DND-41 (cell line): ENCODE data around the gene ZNF217.
A peak's percentile ranks its signal among the peaks of the same experiment; 100 is the strongest.
"Not testable (repeated sequence)": the region's sequence is repeated elsewhere in the genome, so short reads cannot be mapped to it uniquely, and the experiment has no call there.

Source experiments
- ATAC-seq: fragments of 200-7000 bp; cut with Tn5 transposase; 3 replicates; pipeline ENCODE4 v1.9.1; 2021; ENCODE audit warnings: low read depth; ENCODE audit not compliant: insufficient read depth
- DNase-seq: peaks from one replicate; pipeline ENCODE4 v3.0.0-alpha.2; 2020
- H2AFZ ChIP-seq: 2 replicates; pipeline ENCODE4 v1.6.0; 2012; ENCODE audit warnings: low read depth, low read length
- H3K27ac ChIP-seq: 2 replicates; pipeline ENCODE4 v1.5.1; 2012; ENCODE audit warnings: low read length, inconsistent platforms
- H3K27me3 ChIP-seq: fragments of 200-600 bp; sonication (generic); 2 replicates; pipeline ENCODE4 v1.6.0; 2012; ENCODE audit warnings: low read length, mild to moderate bottlenecking, inconsistent platforms; ENCODE audit not compliant: insufficient read depth, poor library complexity
- H3K36me3 ChIP-seq: 2 replicates; pipeline ENCODE4 v1.5.1; 2012; ENCODE audit warnings: low read length, inconsistent platforms; ENCODE audit not compliant: insufficient read depth
- H3K4me1 ChIP-seq: 2 replicates; pipeline ENCODE4 v1.5.1; 2012; ENCODE audit warnings: mild to moderate bottlenecking, low read length; ENCODE audit not compliant: insufficient read depth
- H3K4me2 ChIP-seq: 2 replicates; pipeline ENCODE4 v1.6.0; 2012; ENCODE audit warnings: mild to moderate bottlenecking, moderate library complexity, low read length, inconsistent platforms; ENCODE audit not compliant: insufficient read depth
- H3K4me3 ChIP-seq, 2 experiments: fragments of 200-600 bp in 1 of 2; shearing (Covaris generic) in 1 of 2; 2 replicates each; pipeline ENCODE4 v1.5.1; 2012 to 2016; ENCODE audit warnings: inconsistent platforms in 2 of 2, low read length in 2 of 2, mild to moderate bottlenecking in 2 of 2, low read depth in 1 of 2, moderate library complexity in 1 of 2
- H3K79me2 ChIP-seq: 2 replicates; pipeline ENCODE4 v1.6.0; 2012; ENCODE audit warnings: low read length, inconsistent platforms; ENCODE audit not compliant: insufficient read depth
- H3K9ac ChIP-seq: 2 replicates; pipeline ENCODE4 v1.6.0; 2012; ENCODE audit warnings: low read depth, mild to moderate bottlenecking, inconsistent platforms, low read length, moderate library complexity
- H3K9me3 ChIP-seq: 2 replicates; pipeline ENCODE4 v1.5.1; 2012; ENCODE audit warnings: low read length, moderate library complexity, mild to moderate bottlenecking, inconsistent platforms; ENCODE audit not compliant: insufficient read depth, severe bottlenecking
- H4K20me1 ChIP-seq: 2 replicates; pipeline ENCODE4 v1.6.0; 2012; ENCODE audit warnings: low read length; ENCODE audit not compliant: insufficient read depth
- CTCF ChIP-seq: IDR thresholded peaks from 2 replicates; pipeline ENCODE4 v1.5.1; 2012; ENCODE audit warnings: borderline replicate concordance, low read length, moderate library complexity, mild to moderate bottlenecking; ENCODE audit not compliant: poor library complexity, severe bottlenecking; ENCODE audit errors: extremely low read depth
- EZH2 ChIP-seq: IDR thresholded peaks from 3 replicates; pipeline ENCODE4 v1.6.1; 2012; ENCODE audit warnings: borderline replicate concordance, low read depth, mild to moderate bottlenecking, moderate library complexity, low read length, inconsistent platforms; ENCODE audit not compliant: severe bottlenecking

Gene ZNF217

GRCh38 chr20:53621482-53622246, 28.0 kb upstream of the ZNF217 start:
- Histone ChIP-seq H3K79me2 (no peaks in the 10 kb centered on the region), H4K20me1 (no peaks in the 10 kb centered on the region), H3K4me2 (peak overlapping the region; percentile 1), H2AFZ (peak overlapping the region; percentile 79), H3K9ac (peak overlapping the region; percentile 67), H3K27me3 (no peaks in the 10 kb centered on the region), H3K4me1 (peaks cover 53% of the 10 kb centered on the region), H3K27ac (peak overlapping the region; percentile 97), H3K36me3 (no peaks in the 10 kb centered on the region), H3K4me3 (peak overlapping the region in 1 of 2 experiments; percentile 1; a peak in 1 of 4 replicates), H3K9me3 (no peaks in the 10 kb centered on the region)
- peak; percentile 53 for DNase-seq
- no peak for TF ChIP-seq CTCF
- no peak for TF ChIP-seq EZH2
- ATAC-seq = peak; percentile 38

DNA sequence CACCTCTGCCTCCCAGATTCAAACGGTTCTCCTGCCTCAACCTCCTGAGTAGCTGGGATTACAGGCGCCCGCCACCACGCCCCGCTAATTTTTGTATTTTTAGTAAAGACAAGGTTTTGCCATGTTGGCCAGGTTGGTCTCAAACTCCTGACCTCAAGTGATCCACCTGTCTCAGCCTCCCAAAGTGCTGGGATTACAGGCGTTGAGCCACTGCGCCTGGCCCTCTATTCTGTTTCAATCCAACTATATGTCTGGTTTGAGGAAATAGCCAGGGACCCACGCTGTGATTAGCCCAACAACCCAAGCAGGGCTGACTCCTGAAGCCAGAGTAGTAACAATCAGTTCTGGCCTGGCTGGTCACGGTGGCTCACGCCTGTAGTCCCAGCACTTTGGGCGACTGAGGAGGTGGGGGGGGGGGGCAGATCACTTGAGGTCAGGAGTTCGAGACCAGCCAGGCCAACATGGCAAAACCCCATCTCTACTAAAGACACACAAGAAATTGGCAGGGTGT, 24.9 kb upstream of the ZNF217 start:
- peaks cover 32% of the 10 kb centered on the region for H3K4me1 ChIP-seq
- H3K27ac ChIP-seq, H3K4me2 ChIP-seq, H3K36me3 ChIP-seq, H3K9ac ChIP-seq, H3K79me2 ChIP-seq, H2AFZ ChIP-seq, H3K9me3 ChIP-seq, ATAC-seq, DNase-seq, H3K4me3 ChIP-seq, H4K20me1 ChIP-seq, H3K27me3 ChIP-seq: not testable (repeated sequence)

DNA sequence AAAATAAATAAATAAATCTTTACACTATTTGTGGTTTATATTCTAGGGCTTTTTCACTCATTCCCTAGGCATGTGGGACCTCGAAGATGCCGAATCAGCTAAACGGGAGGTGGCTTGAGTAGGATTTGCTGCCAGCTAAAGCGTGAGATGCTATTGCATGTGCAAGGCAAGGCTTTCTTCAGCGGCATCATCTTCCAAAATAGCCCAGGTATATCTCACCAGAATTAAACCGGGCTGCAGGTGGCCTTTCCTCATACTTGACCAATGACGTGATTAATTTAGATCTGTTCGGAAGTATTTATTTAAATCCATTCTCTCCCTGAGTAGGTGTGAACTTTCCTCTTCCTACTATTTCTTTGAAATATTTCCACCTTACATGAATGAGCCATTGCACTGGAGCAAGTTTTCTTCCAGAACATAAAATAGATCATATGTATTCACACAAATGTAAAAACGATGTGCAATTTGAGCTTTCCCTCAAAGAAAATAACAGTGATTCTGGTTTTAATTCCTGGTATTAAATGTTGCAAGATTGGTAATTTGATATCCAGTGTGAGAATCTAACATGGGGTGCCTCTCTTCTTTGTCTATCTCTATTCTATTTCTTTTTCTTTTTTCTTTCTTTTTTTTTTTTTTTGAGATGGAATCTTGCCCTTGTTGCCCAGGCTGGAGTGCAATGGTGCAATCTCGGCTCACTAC, 24.3 kb upstream of the ZNF217 start:
- DNase-seq = no peak
- peaks cover 26% of the 10 kb centered on the region for H3K4me1 ChIP-seq
- H3K36me3 ChIP-seq = no peaks in the 10 kb centered on the region
- H3K27ac ChIP-seq = no peak overlapping the region
- H3K9me3 ChIP-seq = no peaks in the 10 kb centered on the region
- TF ChIP-seq CTCF (no peak), EZH2 (no peak)
- no peak overlapping the region for H3K4me2 ChIP-seq
- no peak for ATAC-seq
- no peaks in the 10 kb centered on the region for H3K79me2 ChIP-seq
- no peaks in the 10 kb centered on the region for H3K27me3 ChIP-seq
- H3K4me3 ChIP-seq = no peak overlapping the region
- H4K20me1 ChIP-seq = no peaks in the 10 kb centered on the region
- H3K9ac ChIP-seq = no peak overlapping the region
- H2AFZ ChIP-seq = no peak overlapping the region

GRCh38 chr20:53616489-53616888, 22.9 kb upstream of the ZNF217 start:
- H4K20me1 ChIP-seq, H3K79me2 ChIP-seq, H3K9me3 ChIP-seq, H3K27ac ChIP-seq, H3K36me3 ChIP-seq, H3K27me3 ChIP-seq, H2AFZ ChIP-seq, H3K4me3 ChIP-seq, ATAC-seq, H3K4me2 ChIP-seq, H3K9ac ChIP-seq, DNase-seq: not testable (repeated sequence)
- peaks cover 14% of the 10 kb centered on the region for H3K4me1 ChIP-seq
